ENCODE results near the gene XPNPEP2.
"Not testable (repeated sequence)": the region's sequence is repeated elsewhere in the genome, so short reads cannot be mapped to it uniquely, and the experiment has no call there.

The XPNPEP2 gene

GRCh38 chrX:129719931-129720530 is 18.7 kb upstream of the XPNPEP2 start:
- DNase-seq: no peak

DNA sequence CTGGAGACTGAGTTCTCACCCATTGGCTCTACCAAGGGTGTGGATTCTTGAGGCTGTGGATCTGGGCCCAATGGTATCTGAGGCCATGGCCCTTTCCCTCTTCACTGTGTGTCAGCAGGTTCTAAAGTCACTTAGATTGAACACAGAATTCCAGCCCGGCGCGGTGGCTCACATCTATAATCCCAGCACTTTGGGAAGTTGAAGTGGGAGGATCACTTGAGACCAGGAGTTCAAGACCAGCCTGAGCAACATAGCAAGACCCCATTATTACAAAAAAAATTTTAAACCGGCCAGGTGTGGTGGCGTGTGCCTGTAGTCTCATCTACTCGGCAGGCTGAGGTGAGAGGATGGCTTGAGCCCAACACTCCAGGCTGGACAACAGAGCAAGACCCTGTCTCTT is 18.0 kb upstream of the XPNPEP2 start:
- no peak for DNase-seq

DNA sequence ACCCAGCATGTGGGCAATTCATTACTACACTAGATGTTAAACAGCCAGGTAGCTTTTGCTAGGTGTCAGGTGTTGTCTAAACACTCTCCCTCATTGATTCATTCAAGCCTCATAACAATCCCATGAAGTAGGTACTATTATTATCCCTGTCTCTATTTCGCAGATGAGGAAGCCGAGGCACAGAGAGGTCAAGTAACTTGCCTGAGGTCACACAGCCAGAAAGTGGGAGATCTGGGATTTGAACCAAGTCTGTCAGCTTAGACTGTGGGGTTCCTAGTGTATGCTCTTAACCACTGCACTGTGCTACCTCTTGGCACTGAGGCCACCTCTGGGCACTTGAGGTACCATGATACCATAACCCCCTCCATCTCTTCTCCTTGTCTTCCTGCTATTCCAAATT is 17.4 kb upstream of the XPNPEP2 start:
- DNase-seq: no peak

- DNase-seq: no peak
Measured at GRCh38 chrX:129721870-129722269, 16.9 kb upstream of the XPNPEP2 start.

DNA sequence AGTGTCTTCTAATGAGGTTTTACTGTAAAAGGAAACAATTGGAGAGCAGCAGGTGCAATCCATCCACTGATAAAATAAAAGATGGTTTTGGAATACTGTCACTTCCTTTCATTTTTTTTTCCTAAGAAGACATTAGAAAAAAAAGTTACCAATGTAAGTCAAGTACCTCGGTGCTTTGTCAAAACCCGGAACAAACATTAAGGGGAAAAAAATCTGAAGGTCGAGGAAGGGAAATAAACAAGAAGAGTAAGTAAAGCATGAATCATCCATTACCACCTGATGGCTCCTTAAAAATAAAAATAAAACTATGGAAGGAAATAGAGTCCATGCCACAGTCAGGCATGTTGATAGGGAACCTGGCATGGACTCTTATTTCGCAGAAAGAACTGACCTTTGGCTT is 15.3 kb upstream of the XPNPEP2 start:
- DNase-seq: no peak

DNA sequence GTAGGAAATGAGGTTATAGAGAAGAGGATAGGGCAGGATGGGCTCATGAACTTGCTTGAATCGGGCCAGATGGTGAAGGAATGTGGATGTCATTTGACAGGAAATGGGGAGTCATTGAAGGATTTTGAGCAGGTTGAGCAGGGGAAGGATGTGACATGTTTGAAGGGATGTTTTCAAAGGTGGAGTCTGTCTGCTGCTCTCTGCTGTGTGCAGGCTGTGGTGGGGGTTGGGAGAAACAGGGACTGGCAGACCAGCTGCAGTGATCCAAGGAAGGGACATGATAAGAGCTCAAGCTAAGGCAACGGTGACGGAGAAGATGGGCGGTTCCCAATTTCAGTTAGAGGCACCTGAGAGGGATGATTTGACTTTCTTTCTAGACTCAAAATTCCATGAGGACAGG is 14.0 kb upstream of the XPNPEP2 start:
- DNase-seq: no peak

- DNase-seq: peak; percentile 73
Measured at GRCh38 chrX:129726307-129727111, 12.3 kb upstream of the XPNPEP2 start.

GRCh38 chrX:129728061-129728460 is 10.7 kb upstream of the XPNPEP2 start:
- DNase-seq: no peak

- no peak for DNase-seq
Measured at GRCh38 chrX:129731228-129731627, 7.6 kb upstream of the XPNPEP2 start.

GRCh38 chrX:129732857-129733256 is 5.9 kb upstream of the XPNPEP2 start:
- DNase-seq: no peak

GRCh38 chrX:129733335-129733734 is 5.4 kb upstream of the XPNPEP2 start:
- no peak for DNase-seq

- no peak for DNase-seq
Measured at GRCh38 chrX:129736491-129736890, 2.3 kb upstream of the XPNPEP2 start.

- DNase-seq: no peak
Measured at GRCh38 chrX:129737916-129738315, 863 bp upstream of the XPNPEP2 start.

GRCh38 chrX:129739578-129739977 is 799 bp downstream of the XPNPEP2 start:
- DNase-seq: peak; percentile 17

GRCh38 chrX:129741880-129742758 is 3.3 kb downstream of the XPNPEP2 start:
- DNase-seq: peak; percentile 55

- DNase-seq: not testable (repeated sequence)
Measured at GRCh38 chrX:129742759-129743152, 4.0 kb downstream of the XPNPEP2 start.

- DNase-seq: no peak
Measured at GRCh38 chrX:129743821-129744220, 5.0 kb downstream of the XPNPEP2 start.

DNA sequence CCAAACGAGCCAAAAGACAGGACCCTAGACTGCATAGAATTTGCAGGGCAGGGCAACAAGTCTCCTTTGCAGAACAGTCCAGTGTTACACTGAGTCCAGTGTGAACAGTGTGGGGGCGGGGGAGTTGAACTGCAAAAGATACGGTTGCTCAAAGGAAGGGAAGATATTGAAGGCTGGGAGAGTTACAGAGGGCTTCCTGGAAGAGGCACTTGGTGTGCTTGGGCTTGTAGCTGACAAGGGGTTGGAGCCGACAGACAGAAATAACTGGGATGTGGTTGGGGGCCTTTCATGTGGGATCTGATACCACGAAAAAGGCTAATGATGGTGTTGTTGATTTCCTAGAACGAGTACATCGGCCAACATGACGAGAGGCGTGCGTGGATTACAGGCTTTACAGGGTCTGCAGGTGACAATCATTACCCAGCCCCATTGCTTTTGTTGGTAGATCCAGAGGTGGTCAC is 6.1 kb downstream of the XPNPEP2 start:
- DNase-seq: no peak

DNA sequence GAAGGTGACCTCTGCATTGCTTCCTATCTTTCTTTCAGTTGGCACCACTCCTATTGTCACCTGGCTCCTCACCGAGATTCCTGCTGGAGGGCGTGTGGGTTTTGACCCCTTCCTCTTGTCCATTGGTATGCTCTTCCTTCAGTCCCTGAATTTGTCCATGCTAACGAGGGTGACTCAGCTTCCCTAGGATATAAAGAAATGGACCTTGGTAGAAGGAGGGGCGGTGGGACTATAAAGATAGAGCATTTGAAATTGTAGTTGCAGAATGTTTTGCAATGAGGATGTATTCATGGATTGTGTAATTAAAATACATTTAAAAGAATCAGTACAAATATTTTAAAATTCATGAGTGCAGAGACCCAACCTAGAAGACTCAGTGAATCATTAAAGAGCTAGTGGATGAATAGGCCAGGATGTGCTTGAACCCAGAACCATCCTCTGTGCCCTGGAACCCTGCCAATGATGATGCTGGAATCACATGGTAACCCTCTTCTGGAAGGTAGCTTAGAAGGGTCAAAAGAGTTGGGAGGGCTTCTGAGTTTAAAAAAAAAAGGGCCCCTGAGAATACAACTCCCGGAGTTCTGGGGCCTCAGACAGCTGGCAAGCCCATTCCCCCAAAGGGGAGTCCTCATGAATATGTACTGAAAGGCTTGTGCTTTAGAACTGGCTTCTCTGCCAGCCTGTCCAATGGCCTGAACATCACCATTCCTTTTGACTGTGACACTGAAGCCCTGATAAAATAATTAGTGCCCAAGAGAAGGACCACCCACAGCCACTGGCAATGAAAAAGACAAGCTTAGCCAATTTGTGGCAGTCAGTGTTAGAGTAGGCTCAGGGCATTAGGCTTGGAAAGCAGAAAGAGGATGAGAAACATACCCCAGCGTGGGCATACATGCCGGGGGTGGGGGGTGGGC is 8.0 kb downstream of the XPNPEP2 start:
- no peak for DNase-seq

DNA sequence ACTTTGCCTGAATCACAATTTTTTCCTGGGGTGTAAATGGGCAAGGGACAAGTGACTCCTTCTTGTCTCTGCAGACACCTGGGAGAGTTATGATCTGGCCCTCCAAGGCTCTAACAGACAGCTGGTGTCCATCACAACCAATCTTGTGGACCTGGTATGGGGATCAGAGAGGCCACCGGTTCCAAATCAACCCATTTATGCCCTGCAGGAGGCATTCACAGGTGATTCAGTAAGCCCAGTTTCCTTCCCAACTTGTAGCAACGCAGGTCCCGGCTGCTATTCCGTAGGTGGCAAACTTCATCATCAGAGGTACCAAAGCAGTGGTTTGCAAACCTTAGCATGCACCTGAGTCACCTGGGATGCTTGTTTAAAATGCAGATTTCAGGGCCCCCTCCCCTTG is 8.8 kb downstream of the XPNPEP2 start:
- DNase-seq: no peak

DNA sequence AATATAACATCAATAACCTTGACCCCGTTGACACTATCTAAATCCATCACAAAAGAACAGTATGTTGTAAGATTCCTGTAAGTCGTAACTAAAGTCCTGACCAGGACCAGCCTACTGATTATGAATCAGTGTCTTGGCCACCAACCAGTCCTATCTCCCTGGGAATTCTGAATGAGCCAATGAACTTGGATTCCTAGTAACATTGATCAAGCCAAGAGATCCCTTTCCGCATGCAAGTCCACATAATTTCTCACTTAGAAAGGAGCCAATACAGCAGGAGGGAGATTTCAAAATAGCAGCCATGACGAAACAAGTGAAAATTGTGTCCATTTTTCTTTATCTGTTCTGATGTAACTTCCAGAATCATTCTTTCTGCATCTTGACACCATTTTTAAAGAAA is 9.5 kb downstream of the XPNPEP2 start:
- DNase-seq: no peak

DNA sequence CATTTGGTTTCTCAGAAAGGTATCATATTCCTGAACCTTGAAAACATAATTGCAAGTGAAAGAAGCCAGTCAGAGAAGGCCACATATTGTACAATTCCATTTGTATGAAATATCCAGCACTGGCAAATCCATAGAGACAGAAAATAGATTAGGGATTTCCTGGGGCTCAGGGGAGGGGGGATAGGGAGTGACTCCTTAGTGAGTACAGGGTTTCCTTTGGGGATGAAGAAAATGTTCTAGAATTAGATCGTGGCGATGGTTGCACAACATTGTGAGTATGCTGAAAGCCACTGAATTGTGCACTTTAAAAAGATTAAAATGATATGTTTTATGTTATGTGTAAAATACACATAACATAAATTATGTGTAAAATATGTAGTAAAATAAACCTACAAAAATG is 10.3 kb downstream of the XPNPEP2 start:
- no peak for DNase-seq
